Prostate gland (tissue), 2 donors: Measurements from ENCODE around the gene CFAP46. TPM values are rescaled to one million over a fixed set of nuclear protein-coding genes. Genes with fewer than 3 reads are reported as not detected.

Source experiments
- DNase-seq: peaks from one replicate; pipeline ENCODE4 v3.0.0-alpha.2; 2019; ENCODE audit warnings: low spot score
- H3K27ac ChIP-seq, 2 donors: fragments of 200-600 bp; sonication (generic); 2 replicates each; pipeline ENCODE4 v1.5.1; 2017 to 2019
- H3K27me3 ChIP-seq: fragments of 200-600 bp; sonication (generic); replicated peaks from 2 replicates; pipeline ENCODE4 v1.5.1; 2019; ENCODE audit not compliant: insufficient read depth
- H3K36me3 ChIP-seq, 2 donors: fragments of 200-600 bp; sonication (generic); 1 replicate in 1 of 2; 2 replicates in 1 of 2; pipeline versions ENCODE4 v1.5.1 to v1.8.1; 2017 to 2019
- H3K4me1 ChIP-seq: fragments of 200-600 bp; sonication (generic); replicated peaks from 2 replicates; pipeline ENCODE4 v1.5.1; 2019
- H3K4me3 ChIP-seq, 2 donors: fragments of 200-600 bp; sonication (generic); 2 replicates each; pipeline ENCODE4 v1.5.1; 2017 to 2019
- H3K9me3 ChIP-seq: fragments of 200-600 bp; sonication (generic); 2 replicates; pipeline ENCODE4 v1.5.1; 2017
- POLR2A ChIP-seq: fragments of 450-650 bp; IDR thresholded peaks from one replicate; pipeline ENCODE4 v1.6.1; 2016; ENCODE audit warnings: antibody characterized with exemption, mild to moderate bottlenecking
- POLR2AphosphoS5 ChIP-seq: sonication (generic); formaldehyde crosslinking; IDR thresholded peaks from one replicate; pipeline ENCODE4 v1.6.1; 2017; ENCODE audit warnings: antibody characterized with exemption
- WGBS: methylation state at CpG from one replicate; pipeline ENCODE4 v1.1.5; 2018; 5-methylcytosine and 5-hydroxymethylcytosine counted together
- intact Hi-C: fragments of 100-400 bp; cut with DNase I; formaldehyde crosslinking; loops from one replicate; pipeline ENCODE4 v1.14.2; 2022
- total RNA-seq, 2 donors: library from RNA; depleted of rRNA; stranded (reverse); fragments of >200 nt; gene quantifications; one replicate each; pipeline ENCODE4 v1.1.0, GENCODE V29; 2016
- TF ChIP-seq, protein P1 (sequence below), 4 experiments: fragments of 200-600 bp in 2 of 4; fragments of 450-650 bp in 2 of 4; sonication (generic) in 2 of 4; IDR thresholded peaks; 1 replicate in 3 of 4; 2 replicates in 1 of 4; pipeline ENCODE4 v1.5.1; 2016 to 2019; ENCODE audit warnings: antibody characterized with exemption in 4 of 4, mild to moderate bottlenecking in 2 of 4, moderate library complexity in 2 of 4

Gene CFAP46
- total RNA-seq, 2 donors from 2014 or later, result 1.4 to 9.3 TPM

DNA sequence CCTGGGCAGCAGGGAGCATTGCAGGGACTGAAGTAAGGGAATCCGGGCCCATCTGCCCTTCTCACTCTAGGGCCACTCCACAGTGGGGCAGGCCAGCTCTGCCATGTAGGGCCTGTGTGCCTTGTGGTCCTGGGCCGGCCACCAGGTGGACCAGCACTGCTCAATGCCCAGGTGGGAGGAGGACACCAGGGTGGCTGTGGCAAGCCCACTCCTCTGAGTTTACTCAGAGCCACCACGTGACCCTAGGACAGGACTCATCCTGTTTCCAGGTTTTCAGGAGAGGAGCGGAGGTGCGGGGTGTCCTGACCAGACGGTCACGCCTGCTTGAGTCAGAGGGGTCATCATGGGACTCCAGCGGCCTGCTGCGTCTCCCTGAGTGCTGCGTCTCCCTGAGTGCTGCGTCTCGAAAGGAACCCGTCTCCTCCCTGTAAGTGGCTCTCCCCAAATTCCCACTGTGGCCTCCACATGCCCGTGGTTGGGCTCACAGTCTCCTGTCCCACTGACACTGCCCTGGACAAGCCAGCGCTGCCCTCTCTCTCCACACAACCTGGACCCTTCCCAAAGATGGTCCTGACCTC, 2.9 kb downstream of the CFAP46 start:
- 92% methylated on average over 15 of the region's 15 CpGs for WGBS
- Histone ChIP-seq H3K27ac (no peak overlapping the region), H3K9me3 (no peaks in the 10 kb centered on the region), H3K4me1 (no peaks in the 10 kb centered on the region), H3K4me3 (no peak overlapping the region), H3K27me3 (no peaks in the 10 kb centered on the region), H3K36me3 (no peaks in the 10 kb centered on the region)
- TF ChIP-seq, protein P1, sequence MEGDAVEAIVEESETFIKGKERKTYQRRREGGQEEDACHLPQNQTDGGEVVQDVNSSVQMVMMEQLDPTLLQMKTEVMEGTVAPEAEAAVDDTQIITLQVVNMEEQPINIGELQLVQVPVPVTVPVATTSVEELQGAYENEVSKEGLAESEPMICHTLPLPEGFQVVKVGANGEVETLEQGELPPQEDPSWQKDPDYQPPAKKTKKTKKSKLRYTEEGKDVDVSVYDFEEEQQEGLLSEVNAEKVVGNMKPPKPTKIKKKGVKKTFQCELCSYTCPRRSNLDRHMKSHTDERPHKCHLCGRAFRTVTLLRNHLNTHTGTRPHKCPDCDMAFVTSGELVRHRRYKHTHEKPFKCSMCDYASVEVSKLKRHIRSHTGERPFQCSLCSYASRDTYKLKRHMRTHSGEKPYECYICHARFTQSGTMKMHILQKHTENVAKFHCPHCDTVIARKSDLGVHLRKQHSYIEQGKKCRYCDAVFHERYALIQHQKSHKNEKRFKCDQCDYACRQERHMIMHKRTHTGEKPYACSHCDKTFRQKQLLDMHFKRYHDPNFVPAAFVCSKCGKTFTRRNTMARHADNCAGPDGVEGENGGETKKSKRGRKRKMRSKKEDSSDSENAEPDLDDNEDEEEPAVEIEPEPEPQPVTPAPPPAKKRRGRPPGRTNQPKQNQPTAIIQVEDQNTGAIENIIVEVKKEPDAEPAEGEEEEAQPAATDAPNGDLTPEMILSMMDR (IDR thresholded peaks at IDR 0.05), result no peak
- TF ChIP-seq POLR2AphosphoS5 (no peak), POLR2A (no peak)
- intact Hi-C loops, result no loop called here
- DNase-seq, result no peak

DNA sequence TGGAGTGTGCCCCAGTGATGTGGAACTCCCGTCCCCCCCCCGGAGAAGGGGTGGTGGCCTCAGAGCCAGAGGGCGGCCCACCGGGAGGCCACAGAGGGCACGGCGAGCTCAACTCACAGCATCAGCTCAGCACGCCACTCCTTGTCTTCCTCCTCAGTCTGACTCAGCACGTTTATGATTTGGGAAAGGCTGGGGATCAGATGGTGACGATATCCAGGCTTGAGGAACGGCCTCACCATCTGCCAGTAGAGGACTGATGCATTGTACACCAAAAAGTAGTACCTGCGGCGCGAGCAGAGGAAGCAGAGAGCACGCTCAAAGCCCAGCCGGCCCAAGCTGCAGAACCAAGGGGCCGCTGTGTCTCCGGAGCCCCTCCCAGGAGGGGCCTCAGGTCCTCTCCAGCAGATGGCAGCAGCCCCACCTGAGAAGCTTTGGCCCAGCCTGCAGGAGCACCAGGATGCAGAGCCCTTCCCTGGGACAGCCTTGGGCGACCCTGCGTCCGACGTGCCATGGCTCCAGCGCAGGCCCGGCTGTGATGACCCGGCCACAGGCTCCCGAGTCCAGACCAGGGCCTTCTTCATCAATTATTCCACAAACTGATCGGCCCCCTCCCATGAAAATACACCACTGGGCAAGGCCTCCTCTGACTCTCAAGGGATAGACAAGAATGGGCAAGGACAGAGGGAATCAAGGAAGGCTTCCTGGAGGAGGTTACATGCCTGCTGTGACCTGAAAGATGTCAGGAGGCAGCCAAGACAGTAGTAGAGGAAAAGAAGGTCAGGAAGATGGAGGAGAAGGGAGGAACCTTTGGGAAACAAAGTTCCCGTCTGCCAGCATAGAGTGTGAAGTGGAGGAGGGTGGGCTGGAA, 3.7 kb downstream of the CFAP46 start:
- Histone ChIP-seq H3K4me3 (no peak overlapping the region), H3K4me1 (no peaks in the 10 kb centered on the region), H3K36me3 (no peaks in the 10 kb centered on the region), H3K9me3 (no peaks in the 10 kb centered on the region), H3K27me3 (no peaks in the 10 kb centered on the region), H3K27ac (no peak overlapping the region)
- intact Hi-C loops, result no loop called here
- no peak for DNase-seq
- 77% methylated on average over 27 of the region's 27 CpGs for WGBS
- TF ChIP-seq POLR2A, result no peak
- TF ChIP-seq, protein P1 (IDR thresholded peaks at IDR 0.05), result peak in 1 of 4 experiments; percentile 3

DNA sequence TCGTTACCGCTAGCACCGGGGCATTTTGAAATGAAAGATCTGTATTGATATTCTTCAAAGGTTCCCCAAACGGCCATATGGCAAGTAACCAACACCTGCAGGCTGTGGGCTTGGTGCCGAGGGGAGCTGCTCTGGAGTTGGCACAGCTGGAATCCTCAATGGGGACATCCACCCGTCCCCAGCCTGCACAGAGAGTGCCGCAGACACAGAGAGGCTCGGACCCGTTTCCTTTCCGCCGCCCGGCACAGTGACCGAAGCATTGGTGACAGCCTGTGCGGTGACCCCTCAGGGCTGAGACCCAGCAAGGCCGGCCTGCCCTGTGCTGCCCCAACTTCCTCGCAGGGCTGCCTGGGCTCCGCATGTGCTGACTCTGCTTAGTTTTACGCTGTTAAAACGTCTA, 4.5 kb downstream of the CFAP46 start:
- Histone ChIP-seq H3K4me1 (no peaks in the 10 kb centered on the region), H3K27me3 (no peaks in the 10 kb centered on the region), H3K4me3 (no peak overlapping the region), H3K27ac (no peak overlapping the region), H3K36me3 (no peaks in the 10 kb centered on the region), H3K9me3 (no peaks in the 10 kb centered on the region)
- TF ChIP-seq, protein P1 (IDR thresholded peaks at IDR 0.05), result no peak
- no peak for TF ChIP-seq POLR2AphosphoS5
- TF ChIP-seq POLR2A, result no peak
- intact Hi-C loops, result no loop called here
- 85% methylated on average over 19 of the region's 19 CpGs for WGBS
- no peak for DNase-seq

DNA sequence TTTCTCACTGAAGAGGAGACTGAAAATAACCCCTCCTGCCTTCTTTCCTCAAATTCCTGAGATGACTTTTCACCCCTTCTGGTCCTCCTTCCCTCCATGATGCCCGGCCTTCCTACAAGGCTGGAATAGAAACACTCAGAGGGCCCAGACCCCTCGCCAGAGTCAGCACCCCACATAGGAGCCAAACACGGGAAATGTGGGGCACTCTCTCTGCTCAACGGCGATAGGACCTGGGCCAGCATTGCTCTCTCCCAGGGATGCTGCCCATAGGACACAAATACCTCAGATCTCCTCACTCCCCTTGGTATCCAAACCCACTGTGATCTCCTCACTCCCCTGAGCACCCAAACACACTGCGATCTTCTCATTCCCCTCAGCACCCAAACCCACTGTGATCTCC, 7.4 kb downstream of the CFAP46 start:
- TF ChIP-seq POLR2A (no peak), POLR2AphosphoS5 (no peak)
- TF ChIP-seq, protein P1 (IDR thresholded peaks at IDR 0.05), result no peak
- Histone ChIP-seq H3K4me3 (no peak overlapping the region), H3K4me1 (no peaks in the 10 kb centered on the region), H3K27ac (no peak overlapping the region), H3K9me3 (no peaks in the 10 kb centered on the region), H3K27me3 (no peaks in the 10 kb centered on the region), H3K36me3 (no peaks in the 10 kb centered on the region)
- no peak for DNase-seq
- 91% methylated on average over 6 of the region's 6 CpGs for whole genome bisulfite sequencing
- intact Hi-C loops, result no loop called here
